Stimulated activated CD4-positive, alpha-beta T cell treated with anti-CD3 and anti-CD28 coated beads, Interleukin-15, amount 100 ng/mL, for 48 hours (primary cell): ENCODE data around the gene ZDHHC4.
"Not testable (repeated sequence)": the region's sequence is repeated elsewhere in the genome, so short reads cannot be mapped to it uniquely, and the experiment has no call there.

Source experiments
- DNase-seq, 2 donors: peaks; one replicate each; pipeline ENCODE4 v3.0.0-alpha.2; 2020; ENCODE audit warnings: low read depth in 2 of 2

The ZDHHC4 gene

DNA sequence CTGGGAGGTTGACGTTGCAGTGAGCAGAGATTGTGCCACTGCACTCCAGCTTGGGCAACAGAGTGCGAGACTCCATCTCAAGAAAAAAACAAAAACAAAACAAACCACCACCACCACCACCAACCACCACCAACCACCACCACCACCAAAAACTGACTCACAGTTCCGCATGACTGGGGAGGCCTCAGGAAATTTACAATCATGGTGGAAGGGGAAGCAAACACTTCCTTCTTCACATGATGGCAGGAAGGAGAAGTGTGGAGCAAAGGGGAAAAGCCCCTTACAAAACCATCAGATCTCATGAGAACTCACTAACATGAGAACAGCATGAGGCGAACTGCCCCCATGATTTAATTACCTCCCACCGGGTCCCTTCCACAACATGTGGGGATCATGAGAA, 57.7 kb downstream of the ZDHHC4 start:
- not testable (repeated sequence) for DNase-seq

DNA sequence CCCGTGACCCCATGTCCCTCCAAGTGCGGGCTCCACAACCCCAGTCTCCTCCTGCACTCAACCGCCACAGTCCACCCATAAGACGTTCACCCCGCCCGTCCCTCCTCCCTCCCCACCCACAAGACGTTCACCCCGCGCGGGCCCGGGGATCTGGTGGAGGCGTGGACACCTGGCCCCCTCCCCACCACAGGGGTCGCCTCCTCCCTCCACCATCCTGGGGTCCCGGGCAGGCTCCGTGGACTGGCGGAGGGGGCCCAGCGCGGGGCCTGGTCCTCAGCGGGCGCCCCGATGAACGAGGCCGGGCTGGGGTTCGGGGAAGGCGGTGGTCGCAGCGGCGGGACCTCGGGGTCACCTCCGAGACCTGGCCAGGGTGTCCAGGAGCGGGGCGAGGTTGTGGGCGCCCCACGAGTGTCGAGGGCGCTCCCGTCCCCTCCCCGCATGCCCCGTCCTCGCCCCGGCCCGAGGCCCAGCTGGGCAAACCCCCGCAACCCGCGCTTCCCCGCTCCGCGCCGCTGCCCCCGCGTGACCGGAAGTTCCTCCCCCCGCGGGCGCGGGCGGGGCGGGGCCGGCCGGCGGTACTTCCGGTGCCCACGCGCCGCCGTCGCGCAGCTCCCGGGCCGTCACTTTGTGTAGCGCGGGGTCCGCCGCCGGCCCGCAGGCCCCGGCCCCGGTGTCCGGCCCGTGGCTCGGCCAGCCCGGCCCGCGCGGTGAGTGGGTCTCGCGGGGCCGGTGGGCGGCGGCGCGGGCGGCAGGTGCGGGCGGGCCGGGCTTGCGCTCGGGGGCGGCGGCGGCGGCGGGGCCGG, 59.7 kb downstream of the ZDHHC4 start, which contains the start of gene ZNF316:
TSS of gene ZNF316 (plus strand) at position 578 of the 803 bp plus-strand sequence. CDS start 5,092 bp downstream, outside the sequence.
- peak in 1 of 2 donors; percentile 44 for DNase-seq

DNA sequence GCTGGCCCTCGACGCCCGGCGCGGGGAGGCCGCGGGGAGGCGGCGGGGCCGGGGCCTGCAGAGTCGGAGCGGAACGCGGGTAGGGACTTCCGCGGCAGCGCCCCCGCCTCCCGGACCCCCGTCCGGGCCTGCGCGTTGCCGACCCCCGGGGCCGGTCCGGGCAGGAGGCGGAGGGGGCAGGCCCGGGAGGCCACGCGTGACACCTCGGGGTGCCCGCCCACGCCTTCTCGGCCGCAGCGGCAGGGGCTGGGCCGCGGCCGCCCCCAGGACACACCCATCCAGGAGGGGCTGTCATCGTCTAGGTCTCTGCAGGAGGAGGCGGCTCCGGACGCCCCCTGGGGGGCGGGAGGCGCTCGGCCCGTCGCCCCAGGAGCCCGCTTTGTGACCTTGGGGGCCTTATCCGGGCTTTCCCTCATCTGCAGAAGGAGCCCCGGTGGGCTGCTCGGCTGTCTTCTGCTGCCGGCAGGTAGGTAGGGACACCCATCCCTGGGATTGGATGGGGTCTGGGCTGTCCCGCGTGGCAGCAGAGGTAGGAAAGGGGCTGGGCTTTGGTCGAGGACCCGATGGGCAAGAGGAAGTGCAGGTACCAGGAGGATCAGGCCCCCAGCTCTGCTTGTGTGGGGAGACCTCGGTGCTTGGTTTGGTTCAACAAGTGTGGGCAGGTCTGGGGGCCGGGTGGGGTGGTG, 60.4 kb downstream of the ZDHHC4 start:
- peak; percentile 22 to 37 for DNase-seq
